CD1c-positive myeloid dendritic cell (primary cell): Measurements from ENCODE around the gene DLG2.
"Not testable (repeated sequence)": the region's sequence is repeated elsewhere in the genome, so short reads cannot be mapped to it uniquely, and the experiment has no call there.

ENCODE experiments used
- DNase-seq: peaks from one replicate; pipeline ENCODE4 v3.0.0-alpha.2; 2016; ENCODE audit errors: extremely low spot score

The DLG2 gene

GRCh38 chr11:83422641-83423040 is 2204.5 kb downstream of the DLG2 start:
- not testable (repeated sequence) for DNase-seq

- DNase-seq: no peak
Observed at GRCh38 chr11:83410605-83411565, 2216.3 kb downstream of the DLG2 start.

DNA sequence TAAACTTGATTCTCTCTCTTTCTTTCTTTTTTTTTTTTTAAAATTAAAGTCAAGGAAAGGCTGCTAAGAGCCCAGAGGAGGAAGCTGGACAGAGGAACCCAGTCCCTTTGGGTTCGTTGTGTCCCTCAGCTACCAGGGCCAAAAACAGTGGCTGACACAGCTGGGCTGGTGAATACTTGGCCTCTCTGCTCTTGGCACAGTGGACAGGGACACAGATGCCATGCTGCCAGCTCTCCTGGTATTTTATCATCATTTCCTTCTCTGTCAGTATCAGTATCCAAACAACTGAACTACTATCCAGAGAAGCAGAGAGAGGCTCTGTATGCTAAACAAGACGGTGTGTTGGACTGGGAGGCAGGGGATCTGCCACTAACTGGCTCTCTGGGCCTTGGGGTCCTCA is 2217.3 kb downstream of the DLG2 start:
- DNase-seq: no peak

GRCh38 chr11:83409476-83409875 is 2217.7 kb downstream of the DLG2 start:
- DNase-seq: no peak

- DNase-seq: no peak
Observed at GRCh38 chr11:83408946-83409345, 2218.2 kb downstream of the DLG2 start.
